Peyer's patch (tissue), 4 donors: Measurements from ENCODE around the gene SSX2IP.

Source experiments
- CTCF ChIP-seq, 6 experiments: fragments of 450-650 bp in 4 of 6; fragments of 200-600 bp in 2 of 6; sonication (generic) in 1 of 6; IDR thresholded peaks; one replicate each; pipeline ENCODE4 v1.5.1; 2017 to 2019; ENCODE audit warnings: antibody characterized with exemption in 6 of 6, mild to moderate bottlenecking in 3 of 6, moderate library complexity in 1 of 6
- POLR2A ChIP-seq, 2 donors: fragments of 450-650 bp; IDR thresholded peaks; one replicate each; pipeline ENCODE4 v1.5.1; 2017; ENCODE audit warnings: antibody characterized with exemption in 2 of 2, mild to moderate bottlenecking in 2 of 2, moderate library complexity in 2 of 2

GRCh38 chr1:84704872-84705417 lies 14.7 kb upstream of the SSX2IP start:
- no peak for TF ChIP-seq POLR2A (IDR thresholded peaks at IDR 0.05)
- TF ChIP-seq CTCF (IDR thresholded peaks at IDR 0.05) = no peak
